ENCODE data around the gene NLRP2B.
"Not testable (repeated sequence)": the region's sequence is repeated elsewhere in the genome, so short reads cannot be mapped to it uniquely, and the experiment has no call there.

Gene NLRP2B

GRCh38 chrX:57680160-57680559, at the start of gene NLRP2B:
Gene NLRP2B, minus strand, starts transcription at chrX:57680260.
- DNase-seq = no peak

GRCh38 chrX:57725995-57726394, 45.9 kb upstream of the NLRP2B start:
- DNase-seq = not testable (repeated sequence)

- DNase-seq = no peak
Observed at GRCh38 chrX:57681341-57681740, 1.3 kb upstream of the NLRP2B start.

- no peak for DNase-seq
Observed at GRCh38 chrX:57678686-57679428, 1.2 kb downstream of the NLRP2B start.

GRCh38 chrX:57677132-57677858, 2.8 kb downstream of the NLRP2B start:
- no peak for DNase-seq

- no peak for DNase-seq
Observed at GRCh38 chrX:57675320-57675719, 4.7 kb downstream of the NLRP2B start.

- no peak for DNase-seq
Observed at GRCh38 chrX:57674861-57675260, 5.2 kb downstream of the NLRP2B start.

- no peak for DNase-seq
Observed at GRCh38 chrX:57669961-57670360, 10.1 kb downstream of the NLRP2B start.

GRCh38 chrX:57667010-57667409, 13.1 kb downstream of the NLRP2B start:
- no peak for DNase-seq

- DNase-seq = no peak
Observed at GRCh38 chrX:57655065-57655464, 25.0 kb downstream of the NLRP2B start.

GRCh38 chrX:57652705-57653104, 27.4 kb downstream of the NLRP2B start:
- no peak for DNase-seq

GRCh38 chrX:57651169-57651919, 28.7 kb downstream of the NLRP2B start:
- no peak for DNase-seq

- DNase-seq = no peak
Observed at GRCh38 chrX:57647020-57647419, 33.0 kb downstream of the NLRP2B start.

GRCh38 chrX:57643698-57644097, 36.4 kb downstream of the NLRP2B start:
- no peak for DNase-seq

- no peak for DNase-seq
Observed at GRCh38 chrX:57641338-57641737, 38.7 kb downstream of the NLRP2B start.

- DNase-seq = no peak
Observed at GRCh38 chrX:57640674-57641016, 39.4 kb downstream of the NLRP2B start.

GRCh38 chrX:57629438-57629837, 50.6 kb downstream of the NLRP2B start:
- DNase-seq = not testable (repeated sequence)
